ENCODE data around the gene P3H2. TPM values are rescaled to one million over a fixed set of nuclear protein-coding genes. Genes with fewer than 3 reads are reported as not detected.

Gene P3H2
- total RNA-seq, 2 donors from 2014 or later = 14.6 to 22.2 TPM

DNA sequence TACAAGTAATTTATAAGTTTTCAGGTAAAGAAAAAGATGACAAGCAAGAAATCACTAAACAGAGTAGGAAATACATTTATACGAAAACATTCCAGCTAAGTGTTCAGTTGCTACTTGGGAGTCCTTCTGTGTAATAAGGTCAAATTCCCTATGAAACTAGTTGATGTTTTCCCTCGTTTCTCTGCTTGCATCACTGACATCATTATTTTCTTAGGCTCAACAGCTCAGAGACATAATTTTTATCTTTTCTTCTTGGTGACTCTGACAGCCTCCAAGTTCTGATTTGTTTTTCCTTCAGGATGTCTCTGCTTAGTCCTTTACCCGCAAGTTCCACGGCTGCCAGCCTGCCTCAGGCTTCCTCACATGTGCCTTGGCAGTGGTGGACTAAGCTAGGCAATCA lies 173.6 kb downstream of the P3H2 start:
- no peak overlapping the region for H3K27ac ChIP-seq
- H3K36me3 ChIP-seq = no peaks in the 10 kb centered on the region
- H3K9ac ChIP-seq (ENCODE audit: low read depth in 2 of 2, low read length in 2 of 2) = no peak overlapping the region
- H3K27me3 ChIP-seq = no peaks in the 10 kb centered on the region
- no peak for TF ChIP-seq CTCF (IDR thresholded peaks at IDR 0.05)
- H3K4me1 ChIP-seq = no peaks in the 10 kb centered on the region
- H3K9me3 ChIP-seq = no peaks in the 10 kb centered on the region
- intact Hi-C loops (cut with DNase I) = loop anchor here (5.0 to 10.0 kb wide), 3 partner anchors 292 to 675 kb away; no protein-coding TSS in a partner anchor
- no peak overlapping the region for H3K4me3 ChIP-seq
- no peak for DNase-seq

- TF ChIP-seq CTCF (IDR thresholded peaks at IDR 0.05) = no peak
- Histone ChIP-seq H3K4me1 (no peaks in the 10 kb centered on the region), H3K27ac (no peak overlapping the region), H3K36me3 (no peaks in the 10 kb centered on the region), H3K27me3 (no peaks in the 10 kb centered on the region), H3K9ac (ENCODE audit: low read depth in 2 of 2, low read length in 2 of 2) (no peak overlapping the region), H3K4me3 (no peak overlapping the region), H3K9me3 (no peaks in the 10 kb centered on the region)
- intact Hi-C loops (cut with DNase I) = loop anchor here (5.0 to 10.0 kb wide), 3 partner anchors 291 to 674 kb away; no protein-coding TSS in a partner anchor
- DNase-seq = no peak
Measured at GRCh38 chr3:189945935-189946709, 174.6 kb downstream of the P3H2 start.

- H3K9ac ChIP-seq (ENCODE audit: low read depth in 2 of 2, low read length in 2 of 2) = no peak overlapping the region
- peak overlapping the region; percentile 66 for H3K27ac ChIP-seq
- no peaks in the 10 kb centered on the region for H3K27me3 ChIP-seq
- intact Hi-C loops (cut with DNase I) = loop anchor here (5.0 to 10.0 kb wide), 3 partner anchors 290 to 672 kb away; no protein-coding TSS in a partner anchor
- no peaks in the 10 kb centered on the region for H3K4me1 ChIP-seq
- no peaks in the 10 kb centered on the region for H3K9me3 ChIP-seq
- no peaks in the 10 kb centered on the region for H3K36me3 ChIP-seq
- no peak overlapping the region for H3K4me3 ChIP-seq
- no peak for TF ChIP-seq CTCF (IDR thresholded peaks at IDR 0.05)
- peak; percentile 79 for DNase-seq
Measured at GRCh38 chr3:189944285-189945145, 176.2 kb downstream of the P3H2 start.

- no peak for TF ChIP-seq CTCF (IDR thresholded peaks at IDR 0.05)
- H3K27me3 ChIP-seq = no peaks in the 10 kb centered on the region
- DNase-seq = no peak
- H3K4me1 ChIP-seq = no peaks in the 10 kb centered on the region
- no peak overlapping the region for H3K27ac ChIP-seq
- H3K4me3 ChIP-seq = no peak overlapping the region
- H3K9ac ChIP-seq (ENCODE audit: low read depth in 2 of 2, low read length in 2 of 2) = no peak overlapping the region
- no peaks in the 10 kb centered on the region for H3K36me3 ChIP-seq
- no peaks in the 10 kb centered on the region for H3K9me3 ChIP-seq
- intact Hi-C loops (cut with DNase I) = loop anchor here (10.0 kb wide), 2 partner anchors 288 to 428 kb away; no protein-coding TSS in a partner anchor
Measured at GRCh38 chr3:189942948-189943347, 177.7 kb downstream of the P3H2 start.

DNA sequence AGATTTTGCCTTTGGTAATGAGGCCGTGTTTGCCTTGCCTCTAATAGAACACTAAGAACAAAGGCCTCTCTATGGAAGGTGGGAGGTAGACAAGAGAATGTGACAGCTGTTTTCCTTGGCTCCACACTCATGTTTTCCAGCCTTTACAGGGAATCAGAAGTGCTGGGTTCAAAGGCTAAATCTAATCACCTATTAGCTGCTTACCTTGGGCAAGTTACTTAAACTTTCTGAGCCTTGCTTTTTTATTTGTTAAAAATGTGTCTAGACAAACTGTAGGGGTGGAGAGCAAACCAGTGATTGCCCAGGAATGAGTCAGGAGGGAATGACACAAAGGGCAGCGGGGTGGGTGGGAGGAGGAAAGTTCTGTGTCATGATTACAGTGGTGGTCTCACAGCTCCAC lies 179.0 kb downstream of the P3H2 start:
- H3K27ac ChIP-seq = peak overlapping the region; percentile 19
- H3K36me3 ChIP-seq = no peaks in the 10 kb centered on the region
- DNase-seq = no peak
- intact Hi-C loops (cut with DNase I) = loop anchor here (10.0 kb wide), 2 partner anchors 287 to 427 kb away; no protein-coding TSS in a partner anchor
- H3K27me3 ChIP-seq = no peaks in the 10 kb centered on the region
- H3K4me3 ChIP-seq = no peak overlapping the region
- no peak for TF ChIP-seq CTCF (IDR thresholded peaks at IDR 0.05)
- H3K4me1 ChIP-seq = no peaks in the 10 kb centered on the region
- H3K9ac ChIP-seq (ENCODE audit: low read depth in 2 of 2, low read length in 2 of 2) = no peak overlapping the region
- no peaks in the 10 kb centered on the region for H3K9me3 ChIP-seq

Measured in colonic mucosa (tissue), 4 donors.